ENCODE measurements around the gene NRTN. TPM values are rescaled to one million over a fixed set of nuclear protein-coding genes. Genes with fewer than 3 reads are reported as not detected.

The NRTN gene, protein sequence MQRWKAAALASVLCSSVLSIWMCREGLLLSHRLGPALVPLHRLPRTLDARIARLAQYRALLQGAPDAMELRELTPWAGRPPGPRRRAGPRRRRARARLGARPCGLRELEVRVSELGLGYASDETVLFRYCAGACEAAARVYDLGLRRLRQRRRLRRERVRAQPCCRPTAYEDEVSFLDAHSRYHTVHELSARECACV
- 1.9 and 2.1 TPM in 2 replicates for total RNA-seq
- long read RNA-seq = 0 reads

DNA sequence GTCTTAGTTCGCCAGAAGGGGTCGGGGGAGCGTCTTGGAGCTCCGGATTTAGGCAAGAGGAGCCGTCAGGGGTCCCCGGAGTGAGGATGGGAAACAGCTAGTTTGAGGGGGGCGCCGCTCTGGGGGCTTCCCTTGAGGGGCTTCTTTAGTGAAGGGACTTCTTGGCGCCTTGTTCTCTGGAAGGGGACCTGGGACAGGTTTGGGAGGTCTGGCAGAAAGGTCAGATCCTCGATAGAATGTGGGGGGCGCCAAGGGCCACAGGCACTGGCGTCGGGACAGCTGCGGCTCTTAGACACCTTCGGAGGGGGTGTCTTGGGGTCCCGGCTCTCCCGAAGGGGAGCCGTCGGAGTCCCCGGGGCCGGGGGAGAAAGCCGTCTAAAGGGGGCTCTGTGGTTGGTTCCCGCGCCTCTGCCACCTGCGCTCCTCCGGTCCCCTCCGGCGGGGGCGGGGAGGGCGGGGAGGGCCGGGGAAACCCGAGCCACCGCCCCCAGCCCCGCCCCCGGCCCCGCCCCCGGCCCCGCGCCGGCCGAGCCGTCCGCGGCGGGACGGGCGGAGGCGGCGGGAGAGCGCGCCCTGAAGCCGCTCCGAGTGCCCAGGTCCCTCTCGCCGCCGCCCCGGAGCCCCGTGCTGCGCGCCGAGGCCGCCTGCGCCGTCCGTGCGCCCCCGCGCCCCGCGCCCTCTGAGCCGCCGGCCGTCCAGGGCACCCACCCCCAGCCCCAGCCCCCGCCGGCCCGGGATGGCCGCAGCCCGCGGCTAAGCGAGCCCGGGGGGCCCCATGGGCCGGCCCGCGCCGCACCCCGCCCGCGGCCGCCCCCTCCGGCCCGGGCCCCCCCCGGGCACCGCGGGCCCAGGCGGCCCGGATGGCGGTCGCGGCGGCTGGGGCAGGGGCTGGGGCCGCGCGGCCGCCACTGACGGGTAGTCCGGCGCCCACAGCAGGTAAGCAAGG lies at the start of gene NRTN:
Gene NRTN (plus strand): TSS at position 552 of the 946 bp plus-strand sequence. CDS start 19,099 bp downstream, outside the sequence.
- Mint-ChIP-seq H3K4me3 (ENCODE audit: low read depth) (peak within 1 kb of the TSS; percentile 63), H3K27ac (peak within 1 kb of the TSS; percentile 71), H3K4me1 (ENCODE audit: low read depth) (peaks cover 4% of the 10 kb centered on the region), H3K36me3 (ENCODE audit: insufficient read depth) (no peaks in the 10 kb centered on the region), H3K9me3 (ENCODE audit: low read depth) (no peaks in the 10 kb centered on the region), H3K27me3 (peaks cover 36% of the 10 kb centered on the region)
- DNase-seq (ENCODE audit: low spot score, unreplicated experiment) = no peak
- TF ChIP-seq, protein P1, sequence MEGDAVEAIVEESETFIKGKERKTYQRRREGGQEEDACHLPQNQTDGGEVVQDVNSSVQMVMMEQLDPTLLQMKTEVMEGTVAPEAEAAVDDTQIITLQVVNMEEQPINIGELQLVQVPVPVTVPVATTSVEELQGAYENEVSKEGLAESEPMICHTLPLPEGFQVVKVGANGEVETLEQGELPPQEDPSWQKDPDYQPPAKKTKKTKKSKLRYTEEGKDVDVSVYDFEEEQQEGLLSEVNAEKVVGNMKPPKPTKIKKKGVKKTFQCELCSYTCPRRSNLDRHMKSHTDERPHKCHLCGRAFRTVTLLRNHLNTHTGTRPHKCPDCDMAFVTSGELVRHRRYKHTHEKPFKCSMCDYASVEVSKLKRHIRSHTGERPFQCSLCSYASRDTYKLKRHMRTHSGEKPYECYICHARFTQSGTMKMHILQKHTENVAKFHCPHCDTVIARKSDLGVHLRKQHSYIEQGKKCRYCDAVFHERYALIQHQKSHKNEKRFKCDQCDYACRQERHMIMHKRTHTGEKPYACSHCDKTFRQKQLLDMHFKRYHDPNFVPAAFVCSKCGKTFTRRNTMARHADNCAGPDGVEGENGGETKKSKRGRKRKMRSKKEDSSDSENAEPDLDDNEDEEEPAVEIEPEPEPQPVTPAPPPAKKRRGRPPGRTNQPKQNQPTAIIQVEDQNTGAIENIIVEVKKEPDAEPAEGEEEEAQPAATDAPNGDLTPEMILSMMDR (IDR thresholded peaks at IDR 0.05; ENCODE audit: unreplicated experiment) = no peak

DNA sequence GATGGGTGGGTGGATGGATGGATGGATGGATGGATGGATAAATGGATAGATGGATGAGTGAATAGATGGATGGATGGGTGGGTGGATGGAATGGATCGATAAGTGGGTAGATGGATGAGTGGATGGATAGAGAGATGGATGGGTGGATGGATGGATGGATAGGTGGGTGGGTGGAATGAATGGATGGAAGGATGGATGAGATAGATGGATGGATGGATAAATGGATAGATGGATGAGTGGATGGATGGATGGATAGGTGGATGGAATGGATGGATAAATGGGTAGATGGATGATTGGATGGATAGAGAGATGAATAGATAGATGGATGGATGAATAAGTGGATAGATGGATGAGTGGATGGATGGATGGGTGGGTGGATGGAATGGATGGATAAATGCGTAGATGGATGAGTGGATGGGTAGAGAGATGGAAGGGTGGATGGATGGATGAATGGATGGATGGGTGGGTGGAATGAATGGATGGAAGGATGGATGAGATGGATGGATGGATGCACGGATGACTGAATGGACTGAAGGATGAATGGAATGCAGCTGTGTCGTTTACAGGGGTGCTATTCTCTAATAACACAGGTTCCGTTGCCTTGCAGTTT lies 42.2 kb upstream of the NRTN start:
- no peak overlapping the region for H3K27ac Mint-ChIP-seq
- TF ChIP-seq, protein P1 (IDR thresholded peaks at IDR 0.05; ENCODE audit: unreplicated experiment) = no peak
- H3K27me3 Mint-ChIP-seq = peaks cover 14% of the 10 kb centered on the region
- no peaks in the 10 kb centered on the region for H3K4me1 Mint-ChIP-seq (ENCODE audit: low read depth)
- no peak for DNase-seq (ENCODE audit: low spot score, unreplicated experiment)
- no peak overlapping the region for H3K4me3 Mint-ChIP-seq (ENCODE audit: low read depth)
- H3K9me3 Mint-ChIP-seq (ENCODE audit: low read depth) = peaks cover 4% of the 10 kb centered on the region
- no peaks in the 10 kb centered on the region for H3K36me3 Mint-ChIP-seq (ENCODE audit: insufficient read depth)

DNA sequence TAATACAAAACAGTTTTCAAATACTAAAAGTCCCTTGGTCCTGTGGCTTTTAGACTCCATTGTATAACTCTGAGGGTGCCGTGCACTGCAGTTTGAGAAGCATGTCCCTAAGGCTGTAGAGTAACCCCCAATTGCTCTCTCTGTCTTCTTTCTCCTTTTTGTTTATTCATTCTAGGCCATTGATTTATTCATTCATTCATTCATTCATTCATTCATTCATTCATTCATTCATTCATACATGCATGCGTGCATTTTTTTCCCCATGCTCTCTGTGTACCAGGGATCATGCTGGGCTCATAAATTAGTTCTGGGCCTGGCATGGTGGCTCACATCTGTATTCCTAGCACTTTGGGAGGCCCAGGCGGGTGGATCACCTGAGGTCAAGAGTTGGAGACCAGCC lies 39.6 kb upstream of the NRTN start:
- no peaks in the 10 kb centered on the region for H3K4me1 Mint-ChIP-seq (ENCODE audit: low read depth)
- H3K9me3 Mint-ChIP-seq (ENCODE audit: low read depth) = peaks cover 4% of the 10 kb centered on the region
- H3K27ac Mint-ChIP-seq = no peak overlapping the region
- no peaks in the 10 kb centered on the region for H3K36me3 Mint-ChIP-seq (ENCODE audit: insufficient read depth)
- H3K27me3 Mint-ChIP-seq = peaks cover 12% of the 10 kb centered on the region
- TF ChIP-seq, protein P1 (IDR thresholded peaks at IDR 0.05; ENCODE audit: unreplicated experiment) = no peak
- H3K4me3 Mint-ChIP-seq (ENCODE audit: low read depth) = no peak overlapping the region
- no peak for DNase-seq (ENCODE audit: low spot score, unreplicated experiment)

DNA sequence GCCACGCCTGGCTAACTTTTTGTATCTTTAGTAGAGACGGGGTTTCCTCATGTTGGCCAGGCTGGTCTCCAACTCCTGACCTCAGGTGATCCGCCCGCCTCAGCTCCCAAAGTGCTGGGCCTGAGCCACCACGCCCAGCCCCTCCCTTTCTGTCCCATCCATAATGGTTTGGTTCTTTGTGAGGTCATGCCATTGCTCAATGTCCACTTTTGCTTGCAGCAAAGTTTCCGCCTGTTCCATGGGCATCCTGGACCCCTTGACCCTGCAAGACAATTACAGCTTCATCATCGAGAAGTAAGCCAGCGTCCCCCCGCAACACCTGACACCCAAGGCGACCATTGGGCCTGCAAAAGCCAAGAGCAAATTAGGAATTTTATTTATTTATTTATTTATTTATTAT lies 36.9 kb upstream of the NRTN start:
- no peak overlapping the region for H3K27ac Mint-ChIP-seq
- H3K36me3 Mint-ChIP-seq (ENCODE audit: insufficient read depth) = no peaks in the 10 kb centered on the region
- H3K4me3 Mint-ChIP-seq (ENCODE audit: low read depth) = no peak overlapping the region
- H3K27me3 Mint-ChIP-seq = no peaks in the 10 kb centered on the region
- no peaks in the 10 kb centered on the region for H3K9me3 Mint-ChIP-seq (ENCODE audit: low read depth)
- TF ChIP-seq, protein P1 (IDR thresholded peaks at IDR 0.05; ENCODE audit: unreplicated experiment) = no peak
- no peak for DNase-seq (ENCODE audit: low spot score, unreplicated experiment)
- no peaks in the 10 kb centered on the region for H3K4me1 Mint-ChIP-seq (ENCODE audit: low read depth)

DNA sequence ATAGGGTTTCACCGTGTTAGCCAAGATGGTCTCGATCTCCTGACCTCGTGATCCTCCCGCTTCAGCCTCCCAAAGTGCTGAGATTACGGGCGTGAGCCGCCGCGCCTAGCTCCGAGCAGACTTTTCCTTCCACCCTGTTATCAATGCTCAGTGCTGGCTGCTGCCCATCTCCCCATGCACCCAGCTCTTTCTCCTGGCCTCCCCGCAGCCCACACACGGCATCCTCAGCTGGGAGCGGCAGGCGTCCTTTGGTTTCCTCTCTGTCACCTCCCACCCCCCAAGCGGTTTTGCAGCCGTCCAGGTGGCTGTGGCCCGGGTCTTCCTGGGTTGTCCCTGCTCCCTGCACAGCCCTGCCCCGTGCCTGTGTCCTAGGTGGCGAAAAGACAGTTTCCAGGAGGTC lies 32.5 kb upstream of the NRTN start:
- Mint-ChIP-seq H3K36me3 (ENCODE audit: insufficient read depth) (no peaks in the 10 kb centered on the region), H3K9me3 (ENCODE audit: low read depth) (no peaks in the 10 kb centered on the region), H3K27ac (no peak overlapping the region), H3K4me1 (ENCODE audit: low read depth) (no peaks in the 10 kb centered on the region), H3K4me3 (ENCODE audit: low read depth) (no peak overlapping the region), H3K27me3 (no peaks in the 10 kb centered on the region)
- TF ChIP-seq, protein P1 (IDR thresholded peaks at IDR 0.05; ENCODE audit: unreplicated experiment) = no peak
- DNase-seq (ENCODE audit: low spot score, unreplicated experiment) = no peak
